Measurements from ENCODE around the gene GRID2.

Gene GRID2

GRCh38 chr4:92262371-92262770 lies 41.4 kb upstream of the GRID2 start:
- no peak for DNase-seq

GRCh38 chr4:92263010-92263409 lies 40.8 kb upstream of the GRID2 start:
- Histone ChIP-seq H3K4me2 (ENCODE audit: low read depth, low read length) (no peak overlapping the region), H3K27me3 (replicated peaks; ENCODE audit: insufficient read depth, low read length) (no peaks in the 10 kb centered on the region), H3F3A (ENCODE audit: insufficient read depth, low read length) (no peaks in the 10 kb centered on the region), H3K4me3 (ENCODE audit: low read length) (no peak overlapping the region), H3K9ac (ENCODE audit: low read length) (no peak overlapping the region), H3K9me2 (replicated peaks; ENCODE audit: insufficient read depth, low read length) (no peaks in the 10 kb centered on the region), H3K27ac (ENCODE audit: low read length) (no peak overlapping the region), H3K4me1 (ENCODE audit: low read length) (no peaks in the 10 kb centered on the region), H2AFZ (ENCODE audit: low read length) (no peak overlapping the region), H4K20me1 (ENCODE audit: insufficient read depth, low read length) (no peaks in the 10 kb centered on the region), H3K9me3 (replicated peaks; ENCODE audit: insufficient read depth, low read length) (no peaks in the 10 kb centered on the region), H3K79me2 (ENCODE audit: low read length) (no peaks in the 10 kb centered on the region), H3K36me3 (replicated peaks; ENCODE audit: insufficient read depth, low read length) (no peaks in the 10 kb centered on the region)
- no peak for DNase-seq
- no peak for TF ChIP-seq EZH2phosphoT487 (IDR thresholded peaks at IDR 0.05; ENCODE audit: low read length)
- no peak for TF ChIP-seq CTCF (IDR thresholded peaks at IDR 0.05; ENCODE audit: low read length)
- TF ChIP-seq EZH2 (optimal IDR thresholded peaks at IDR 0.05; ENCODE audit: low read depth, low read length), result no peak

More at GRCh38 chr4:92262371-92262770, 41.4 kb upstream of the GRID2 start:
- Histone ChIP-seq H4K20me1 (ENCODE audit: insufficient read depth, low read length) (no peaks in the 10 kb centered on the region), H3K79me2 (ENCODE audit: low read length) (no peaks in the 10 kb centered on the region), H3K9ac (ENCODE audit: low read length) (no peak overlapping the region), H3K4me3 (ENCODE audit: low read length) (no peak overlapping the region), H3F3A (ENCODE audit: insufficient read depth, low read length) (no peaks in the 10 kb centered on the region), H3K4me1 (ENCODE audit: low read length) (no peaks in the 10 kb centered on the region), H3K36me3 (replicated peaks; ENCODE audit: insufficient read depth, low read length) (no peaks in the 10 kb centered on the region), H3K27ac (ENCODE audit: low read length) (no peak overlapping the region), H2AFZ (ENCODE audit: low read length) (no peak overlapping the region), H3K4me2 (ENCODE audit: low read depth, low read length) (no peak overlapping the region), H3K27me3 (replicated peaks; ENCODE audit: insufficient read depth, low read length) (no peaks in the 10 kb centered on the region), H3K9me2 (replicated peaks; ENCODE audit: insufficient read depth, low read length) (no peaks in the 10 kb centered on the region), H3K9me3 (replicated peaks; ENCODE audit: insufficient read depth, low read length) (no peaks in the 10 kb centered on the region)
- TF ChIP-seq EZH2 (optimal IDR thresholded peaks at IDR 0.05; ENCODE audit: low read depth, low read length), result no peak
- no peak for TF ChIP-seq EZH2phosphoT487 (IDR thresholded peaks at IDR 0.05; ENCODE audit: low read length)
- TF ChIP-seq CTCF (IDR thresholded peaks at IDR 0.05; ENCODE audit: low read length), result no peak

GRCh38 chr4:92263575-92263974 lies 40.2 kb upstream of the GRID2 start:
- Histone ChIP-seq H3K79me2 (ENCODE audit: low read length) (no peaks in the 10 kb centered on the region), H3F3A (ENCODE audit: insufficient read depth, low read length) (no peaks in the 10 kb centered on the region), H3K9ac (ENCODE audit: low read length) (no peak overlapping the region), H3K27ac (ENCODE audit: low read length) (no peak overlapping the region), H2AFZ (ENCODE audit: low read length) (no peak overlapping the region), H3K27me3 (replicated peaks; ENCODE audit: insufficient read depth, low read length) (no peaks in the 10 kb centered on the region), H4K20me1 (ENCODE audit: insufficient read depth, low read length) (no peaks in the 10 kb centered on the region), H3K9me2 (replicated peaks; ENCODE audit: insufficient read depth, low read length) (no peaks in the 10 kb centered on the region), H3K4me1 (ENCODE audit: low read length) (no peaks in the 10 kb centered on the region), H3K4me2 (ENCODE audit: low read depth, low read length) (no peak overlapping the region), H3K4me3 (ENCODE audit: low read length) (no peak overlapping the region), H3K36me3 (replicated peaks; ENCODE audit: insufficient read depth, low read length) (no peaks in the 10 kb centered on the region), H3K9me3 (replicated peaks; ENCODE audit: insufficient read depth, low read length) (no peaks in the 10 kb centered on the region)
- TF ChIP-seq EZH2phosphoT487 (IDR thresholded peaks at IDR 0.05; ENCODE audit: low read length), result no peak
- TF ChIP-seq EZH2 (optimal IDR thresholded peaks at IDR 0.05; ENCODE audit: low read depth, low read length), result no peak
- no peak for TF ChIP-seq CTCF (IDR thresholded peaks at IDR 0.05; ENCODE audit: low read length)
- DNase-seq, result no peak

All from MM.1S (cell line).